Activated CD8-positive, alpha-beta memory T cell treated with anti-CD3 and anti-CD28 coated beads, Interleukin-2, amount 50 U/mL, for 1 hour (primary cell): ENCODE measurements around the gene RASD2.

ENCODE experiments used
- DNase-seq: peaks from one replicate; pipeline ENCODE4 v3.0.0-alpha.2; 2020; ENCODE audit errors: extremely low read depth

RASD2 gene

DNA sequence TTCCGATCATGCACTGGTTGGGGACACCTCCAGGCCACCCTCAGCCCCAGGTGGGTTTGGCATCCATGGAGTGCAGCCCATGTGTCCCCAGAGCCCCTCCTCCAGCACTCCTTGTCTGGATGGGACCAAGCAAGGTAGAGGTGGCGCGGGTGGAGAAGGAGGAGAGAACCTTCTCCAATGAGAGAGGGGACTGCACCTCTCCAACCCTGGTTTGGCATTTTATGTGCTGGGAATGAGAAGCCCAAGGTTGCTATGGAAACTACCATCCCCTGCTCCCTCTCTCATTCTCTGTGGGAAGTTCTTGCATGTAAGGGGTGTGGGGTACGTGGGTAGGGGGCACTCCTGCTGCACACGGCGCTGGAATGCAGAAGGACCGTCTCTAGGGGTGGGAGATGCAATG is 21.8 kb upstream of the RASD2 start:
- DNase-seq, result no peak

DNA sequence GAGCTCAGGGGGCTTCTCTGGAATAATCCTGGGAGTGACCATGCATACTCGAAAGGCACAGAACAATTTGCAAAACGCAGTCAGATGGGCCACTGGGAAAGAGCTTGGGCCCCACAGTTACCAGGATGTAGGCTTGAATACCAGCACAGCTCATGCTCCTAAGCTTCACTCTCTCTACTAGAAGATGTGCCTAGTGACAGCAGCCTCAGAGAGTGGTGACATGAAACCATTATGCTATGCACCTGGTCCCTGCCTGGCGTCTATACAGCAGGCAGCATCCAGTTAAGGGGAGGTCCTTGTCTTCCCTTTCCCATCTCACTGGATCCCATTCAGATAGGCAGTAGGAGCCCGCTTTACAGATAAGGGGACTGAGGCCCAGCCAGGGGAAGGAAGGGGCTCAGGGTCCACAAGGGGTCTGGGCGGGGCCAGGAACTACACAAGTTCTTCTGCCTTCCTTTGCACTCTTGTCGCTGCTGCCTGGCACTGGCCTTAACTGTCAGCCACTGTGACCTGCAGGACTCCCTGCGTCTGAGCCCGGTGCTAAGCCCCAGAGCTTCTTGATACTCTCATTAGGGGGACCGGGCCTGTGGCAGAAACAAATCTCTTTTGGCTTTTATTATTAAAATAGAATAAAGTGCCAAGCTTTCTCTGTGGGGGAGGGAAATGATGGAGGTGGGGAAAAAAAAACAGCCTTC is 21.2 kb upstream of the RASD2 start:
- DNase-seq, result no peak

DNA sequence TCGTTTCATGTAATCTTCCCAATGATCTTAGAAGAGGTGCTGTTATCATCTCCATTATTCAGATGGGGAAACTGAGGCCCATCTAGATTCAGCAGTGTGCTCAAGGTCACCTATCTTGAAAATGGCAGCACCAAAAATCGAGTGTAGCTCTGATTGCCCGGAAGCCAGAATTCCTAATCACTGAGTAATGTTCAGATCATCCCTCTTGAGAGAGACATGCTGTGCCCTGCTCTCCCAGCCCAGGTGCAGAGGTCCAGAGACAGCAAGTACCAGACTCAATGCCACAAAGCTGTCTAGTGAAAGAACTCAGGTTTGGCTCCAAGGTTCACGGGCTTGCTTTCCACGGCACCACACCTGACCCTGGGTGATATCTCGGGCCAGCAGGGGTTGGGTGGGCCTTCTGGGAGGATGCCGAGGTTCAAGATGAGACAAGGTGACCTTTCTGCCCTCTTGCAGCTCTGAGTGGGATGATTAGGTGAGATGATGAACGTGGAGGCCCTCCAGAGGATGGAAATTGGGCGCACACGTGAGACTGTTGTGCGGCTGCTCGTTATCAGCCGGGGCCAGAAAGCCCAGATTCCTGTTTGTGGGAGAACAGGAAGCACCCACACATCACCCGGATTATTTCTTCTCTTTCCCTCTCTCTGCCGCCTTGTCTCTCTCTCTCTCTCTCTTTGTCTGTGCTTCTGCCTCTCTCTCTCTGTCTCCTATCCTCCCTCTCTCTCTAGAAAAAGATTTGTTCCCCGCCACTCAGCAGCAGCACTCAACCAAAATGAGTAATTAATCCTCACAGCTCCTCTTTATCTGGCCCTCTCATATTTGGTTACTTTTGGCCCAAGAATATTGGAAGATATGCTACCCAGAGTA is 19.0 kb upstream of the RASD2 start:
- no peak for DNase-seq

DNA sequence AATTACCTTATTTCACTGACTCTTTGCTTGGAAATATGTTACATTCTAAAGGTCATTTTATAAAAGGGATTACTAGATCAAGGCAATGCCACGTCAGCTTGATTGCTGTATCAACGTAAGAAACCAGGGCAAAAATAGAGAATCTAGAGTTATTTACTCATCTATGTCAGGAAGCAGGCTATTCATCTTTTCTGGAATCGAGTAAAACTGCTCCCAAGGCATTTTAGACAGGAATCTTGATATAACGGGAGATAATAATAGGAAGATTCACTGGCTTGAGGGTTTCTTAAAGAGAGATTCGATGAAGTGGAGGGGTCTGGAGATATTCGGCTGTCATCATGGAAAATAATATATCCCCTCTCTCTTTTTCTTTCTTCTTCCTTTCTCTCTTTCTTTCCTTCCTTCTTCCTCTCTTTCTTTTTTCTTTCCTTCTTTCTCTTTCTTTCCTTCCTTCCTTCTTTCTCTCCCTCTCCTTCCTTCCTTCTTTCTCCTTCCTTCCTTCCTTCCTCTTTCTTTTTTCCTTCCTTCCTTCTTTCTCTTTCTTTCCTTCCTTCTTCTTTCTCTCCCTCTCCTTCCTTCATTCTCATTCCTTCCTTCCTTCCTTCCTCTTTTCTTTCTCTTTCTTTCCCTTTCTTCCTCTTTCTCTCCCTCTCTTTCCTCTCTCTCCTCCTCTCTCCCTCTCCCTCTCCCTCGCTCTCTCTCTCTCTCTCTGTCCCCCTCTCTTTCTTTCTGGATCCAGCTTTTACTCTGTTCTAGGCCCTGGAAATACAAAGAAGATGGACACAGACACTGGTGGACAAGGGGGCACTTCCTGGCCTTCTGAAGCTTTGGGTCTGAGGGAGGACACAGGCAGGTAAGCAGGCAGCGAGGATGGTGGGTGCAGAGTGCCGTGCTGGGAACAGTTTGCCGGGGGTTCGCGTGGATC is 18.1 kb upstream of the RASD2 start:
- DNase-seq, result no peak

DNA sequence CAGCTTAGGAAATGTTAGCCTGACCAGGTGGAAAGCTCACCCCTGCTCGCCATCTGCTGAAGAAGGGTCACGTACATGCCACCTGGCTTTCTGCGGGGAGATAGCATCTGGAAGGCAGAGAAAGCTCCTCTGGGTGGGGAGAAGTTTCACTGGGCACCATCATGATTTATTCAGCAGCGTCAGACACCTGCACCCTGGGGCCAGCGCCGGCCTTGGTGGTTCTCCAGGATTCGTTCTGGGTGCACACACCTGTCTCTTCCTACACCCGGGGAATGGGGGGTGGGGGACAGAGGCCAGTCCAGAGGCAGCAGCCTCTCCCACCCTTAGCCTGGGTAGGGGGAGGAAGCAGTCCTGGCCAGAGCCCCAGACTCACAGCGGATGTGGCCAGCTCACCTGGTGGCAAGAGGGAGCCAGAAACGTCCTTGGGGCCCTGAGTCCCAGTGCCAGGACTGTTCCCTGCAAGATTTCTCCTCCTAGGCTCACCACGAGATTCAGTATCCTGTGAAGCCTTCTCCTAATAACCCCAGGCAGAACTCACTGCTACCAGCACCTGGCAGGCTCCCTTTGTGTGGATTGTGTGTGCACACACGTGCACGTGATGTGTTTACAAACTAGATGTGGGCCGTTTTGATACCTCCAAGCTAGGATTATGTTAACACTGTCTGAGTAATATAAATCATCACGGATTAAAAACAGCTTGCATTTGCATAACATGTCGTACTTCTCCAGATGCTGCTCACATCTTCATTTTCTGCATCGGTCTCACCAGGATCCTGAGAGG is 17.3 kb upstream of the RASD2 start:
- no peak for DNase-seq

DNA sequence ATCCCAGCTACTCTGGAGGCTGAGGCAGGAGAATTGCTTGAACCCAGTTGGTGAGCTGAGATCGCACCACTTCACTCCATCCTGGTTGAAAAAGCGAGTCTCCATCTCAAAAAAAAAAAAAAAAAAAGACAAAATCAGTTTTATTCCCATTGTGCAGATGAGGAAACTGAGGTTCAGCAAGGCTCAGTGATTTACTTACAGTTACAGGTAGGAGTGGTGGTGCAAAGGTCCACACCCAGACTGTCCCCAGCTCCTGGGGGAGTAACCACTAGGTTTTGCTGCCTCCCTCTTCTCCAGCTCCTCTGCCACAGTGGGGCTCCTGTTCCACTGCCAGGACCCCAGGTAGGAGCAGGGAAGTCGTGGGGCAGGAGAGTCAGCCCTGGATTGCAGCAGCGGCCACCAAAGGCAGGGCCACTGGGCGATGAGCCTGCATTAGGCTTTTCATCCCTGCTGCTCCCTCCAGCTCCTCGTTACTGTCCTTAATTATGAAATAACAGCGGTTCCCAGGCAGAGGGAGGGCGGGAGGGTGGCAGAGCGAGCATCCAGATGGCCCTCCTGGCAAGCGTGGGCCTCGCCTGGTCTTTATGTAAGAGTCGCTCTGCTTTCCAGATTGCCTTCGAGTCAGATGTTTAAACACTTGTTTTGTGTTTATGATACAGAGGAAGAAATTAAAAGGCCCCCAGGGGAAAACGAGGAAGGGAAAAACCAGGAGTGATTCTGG is 15.5 kb upstream of the RASD2 start:
- no peak for DNase-seq

DNA sequence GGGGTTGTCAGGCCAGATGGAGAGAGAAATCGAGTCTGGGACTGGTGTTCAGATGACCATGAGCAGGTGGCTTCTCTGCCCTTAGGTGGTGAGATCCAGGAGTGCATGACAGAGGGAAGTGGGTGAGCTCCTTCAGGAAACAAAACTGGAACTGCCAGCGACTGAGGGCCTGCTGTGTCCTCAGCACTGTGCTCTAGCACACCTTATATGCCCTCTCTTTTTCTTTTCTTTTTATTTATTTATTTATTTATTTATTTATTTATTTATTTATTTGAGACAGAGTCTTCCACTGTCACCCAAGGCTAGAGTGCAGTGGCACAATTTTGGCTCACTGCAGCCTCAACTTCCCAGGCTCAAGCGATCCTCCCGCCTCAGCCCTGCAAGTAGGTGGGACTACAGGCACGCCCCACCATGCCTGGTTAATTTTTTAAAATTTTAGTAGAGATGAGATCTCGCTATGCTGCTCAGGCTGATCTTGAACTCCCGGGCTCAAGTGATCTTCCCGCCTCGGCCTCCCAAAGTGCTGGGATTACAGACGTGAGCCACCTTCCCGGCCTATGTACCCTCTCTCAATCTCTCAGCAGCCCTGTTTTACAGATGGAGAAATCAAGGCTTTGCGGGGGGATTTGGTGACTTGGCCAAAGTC is 14.8 kb upstream of the RASD2 start:
- no peak for DNase-seq

DNA sequence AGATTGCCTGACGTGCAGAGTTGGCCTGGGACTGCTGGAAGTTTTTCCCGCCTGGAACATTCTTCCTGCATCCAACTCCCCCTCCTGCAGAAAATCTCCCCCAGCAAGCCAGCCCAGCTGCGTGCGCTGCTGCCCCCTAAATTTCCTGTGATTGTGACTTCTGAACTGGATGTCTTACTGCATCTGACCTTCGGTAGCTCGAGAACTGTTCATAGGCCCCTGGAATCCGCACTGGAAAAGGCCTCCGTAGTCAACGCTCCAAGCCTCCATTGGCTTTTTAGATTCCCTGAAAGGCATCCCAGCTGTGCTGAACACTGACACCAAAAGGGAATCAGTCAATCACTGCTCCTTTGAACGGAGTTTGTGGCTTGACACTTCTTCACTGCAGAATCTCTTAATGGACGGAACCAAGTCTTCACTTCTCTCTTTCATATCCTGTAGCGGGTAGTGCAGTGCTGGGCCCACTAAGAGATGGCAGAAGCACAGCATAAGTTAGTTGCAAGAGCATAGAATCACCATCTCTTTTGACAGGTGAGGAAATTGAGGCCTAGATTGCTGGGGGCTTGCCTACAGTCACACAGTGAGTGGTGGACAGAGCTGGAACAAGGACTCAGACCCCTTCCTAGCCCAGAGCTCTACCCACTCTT is 14.2 kb upstream of the RASD2 start:
- no peak for DNase-seq

DNA sequence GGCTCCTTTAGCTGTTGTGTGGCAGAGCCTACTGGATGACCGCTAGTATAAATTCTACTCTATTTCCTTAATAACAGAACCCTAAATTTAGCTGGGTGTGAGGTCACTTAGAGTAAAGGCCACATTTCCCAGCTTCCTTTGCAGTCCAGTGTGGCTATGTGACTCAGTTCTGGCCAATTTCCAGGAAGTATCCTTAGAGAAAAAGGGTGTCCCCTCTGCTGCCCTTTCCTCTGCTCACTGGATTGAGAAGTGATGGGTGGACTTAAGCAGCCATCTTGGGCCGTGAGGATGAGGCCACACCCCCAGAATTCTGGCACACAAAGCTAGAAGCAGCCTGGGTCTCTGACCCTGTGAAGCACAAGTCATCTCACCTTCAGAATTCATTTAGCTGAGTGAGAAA is 11.7 kb upstream of the RASD2 start:
- DNase-seq, result no peak

DNA sequence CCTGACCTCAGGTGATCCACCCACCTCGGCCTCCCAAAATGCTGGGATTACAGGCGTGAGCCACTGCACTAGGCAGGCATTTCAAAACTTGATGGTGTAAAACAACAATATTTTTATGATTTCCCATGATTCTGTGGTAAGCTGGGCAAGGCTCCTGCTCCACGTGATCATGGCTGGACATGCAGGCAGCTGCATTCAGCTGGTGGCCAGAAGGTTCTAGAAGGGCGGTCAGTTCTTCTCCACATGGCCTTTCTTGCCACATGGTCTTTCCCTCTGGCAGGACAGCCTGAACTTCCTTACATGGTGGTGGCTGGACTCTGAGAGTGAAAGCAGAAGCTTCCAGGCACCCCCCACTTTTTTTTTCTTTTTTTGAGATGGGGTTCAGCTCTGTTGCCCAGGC is 9.9 kb upstream of the RASD2 start:
- no peak for DNase-seq

DNA sequence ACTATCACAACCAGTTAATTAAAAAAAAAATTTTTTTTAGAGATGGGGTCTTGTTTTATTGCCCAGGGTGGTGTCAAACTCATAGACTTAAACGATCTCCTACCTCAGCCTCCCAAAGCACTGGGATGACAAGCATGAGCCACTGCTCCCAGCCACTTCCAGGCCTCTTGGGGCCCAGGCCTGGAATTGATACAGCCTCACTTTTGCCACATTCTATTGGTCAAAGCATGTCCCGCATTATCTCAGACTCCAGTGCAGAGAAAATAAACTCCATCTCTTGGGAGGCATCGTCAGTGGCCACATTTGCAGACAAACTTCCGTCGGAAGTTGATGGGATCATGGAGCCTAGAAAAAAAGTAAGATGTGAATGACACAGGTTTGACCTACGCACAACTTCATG is 9.4 kb upstream of the RASD2 start:
- DNase-seq, result no peak

DNA sequence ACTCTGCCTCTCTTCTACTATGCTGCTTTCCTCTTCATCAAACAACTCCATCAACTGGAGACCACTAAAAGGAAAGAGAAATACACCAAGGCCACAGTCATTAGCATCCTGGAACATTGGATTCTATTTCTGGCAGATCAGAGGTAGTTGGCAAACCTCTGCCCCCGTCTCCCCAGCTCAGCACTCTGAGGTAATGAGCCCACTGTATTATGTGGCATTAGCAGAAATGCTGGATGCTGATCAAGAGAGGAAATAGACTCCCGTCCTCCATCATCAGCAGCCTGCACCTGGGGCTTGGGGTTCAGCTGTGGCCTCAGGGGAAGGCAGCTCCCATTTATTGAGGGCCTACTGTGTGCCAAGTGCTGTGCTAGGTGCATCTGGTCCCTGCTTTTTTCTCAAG is 9.0 kb upstream of the RASD2 start:
- DNase-seq, result no peak

DNA sequence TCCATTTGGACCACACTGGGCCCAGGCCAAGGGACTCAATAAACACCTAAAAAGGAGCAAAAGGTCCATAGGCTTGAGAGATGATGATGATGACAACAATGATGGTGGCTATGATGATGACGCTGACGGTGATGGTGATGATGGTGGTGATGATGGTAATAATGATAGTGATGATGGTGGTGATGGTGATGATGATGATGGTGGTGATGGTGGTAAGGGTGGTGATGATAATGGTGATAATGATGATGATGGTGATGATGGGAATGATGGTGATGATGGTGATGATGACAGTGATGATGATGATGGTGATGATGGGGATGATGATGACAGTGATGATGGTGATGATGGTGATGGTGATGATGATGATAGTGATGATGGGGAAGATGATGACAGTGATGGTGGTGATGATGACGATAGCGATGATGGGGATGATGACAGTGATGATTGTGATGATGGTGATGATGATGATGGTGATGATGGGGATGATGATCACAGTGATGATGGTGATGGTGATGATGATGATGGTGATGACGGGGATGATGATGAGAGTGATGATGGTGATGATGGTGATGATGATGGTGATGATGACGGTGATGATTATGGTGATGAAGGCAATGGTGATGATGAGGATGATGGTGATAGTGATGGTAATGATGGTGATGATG is 7.1 kb upstream of the RASD2 start:
- no peak for DNase-seq

DNA sequence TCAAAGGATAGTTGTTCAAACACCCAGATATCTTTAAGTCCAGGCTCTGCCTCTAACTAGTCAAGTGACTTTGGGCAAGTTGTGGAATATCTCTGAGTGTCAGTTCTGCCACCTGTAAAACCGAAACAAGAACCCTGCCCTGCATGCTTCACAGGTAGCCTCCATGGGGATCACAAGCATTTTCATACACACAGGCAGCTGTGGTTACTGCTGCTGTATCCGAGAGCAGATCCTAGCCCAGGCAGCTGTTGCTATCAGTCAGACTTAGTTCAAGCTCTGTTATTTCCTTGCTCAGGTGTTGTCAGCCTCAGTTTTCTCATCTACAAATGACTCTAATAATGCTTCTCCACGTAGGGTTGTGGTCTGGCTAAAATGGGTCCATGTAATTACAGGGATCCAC is 6.5 kb upstream of the RASD2 start:
- DNase-seq, result no peak

DNA sequence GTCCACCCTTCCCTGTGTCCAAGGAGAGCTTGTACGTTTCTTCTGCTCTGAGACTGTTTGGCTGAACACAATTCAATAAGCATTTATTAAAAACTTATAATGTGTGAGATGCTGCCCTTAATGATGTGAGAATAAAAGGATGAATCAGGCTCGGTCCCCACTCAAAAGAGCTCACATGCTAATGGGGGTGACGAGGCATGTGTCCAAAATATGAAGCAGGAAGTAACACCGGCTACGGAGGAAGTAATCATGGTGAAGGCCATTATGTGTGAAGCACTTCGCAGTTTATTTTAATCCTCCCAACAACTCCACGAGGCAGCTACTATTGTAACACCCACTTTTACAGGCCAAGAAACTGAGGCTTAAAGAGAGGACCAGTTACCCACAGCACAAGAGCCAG is 3.4 kb upstream of the RASD2 start:
- DNase-seq, result no peak

DNA sequence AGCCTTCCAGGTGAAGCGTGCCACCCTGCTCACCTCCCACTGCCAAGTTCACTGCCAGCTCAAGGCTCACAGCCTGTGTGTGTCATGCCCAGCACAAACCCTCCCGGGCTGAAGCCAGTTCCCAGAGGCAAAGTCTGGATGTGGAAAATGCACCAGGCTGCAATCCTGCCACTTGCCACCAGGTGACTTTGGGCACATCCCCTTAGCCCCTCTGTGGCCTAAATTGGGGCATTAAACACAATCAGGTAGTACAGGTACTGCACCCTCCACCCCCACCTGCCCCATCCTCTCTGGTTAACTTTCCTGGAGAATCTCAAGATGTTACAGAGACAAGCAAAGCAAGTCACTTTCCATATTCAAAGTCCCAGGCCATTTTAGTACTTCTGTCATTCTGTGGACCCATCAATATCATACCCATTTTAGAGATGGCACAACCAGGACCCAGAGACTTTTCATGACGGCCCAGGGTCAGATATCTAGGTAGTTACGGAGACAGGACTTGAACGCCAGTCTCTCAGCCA is 1.8 kb upstream of the RASD2 start:
- DNase-seq, result no peak

DNA sequence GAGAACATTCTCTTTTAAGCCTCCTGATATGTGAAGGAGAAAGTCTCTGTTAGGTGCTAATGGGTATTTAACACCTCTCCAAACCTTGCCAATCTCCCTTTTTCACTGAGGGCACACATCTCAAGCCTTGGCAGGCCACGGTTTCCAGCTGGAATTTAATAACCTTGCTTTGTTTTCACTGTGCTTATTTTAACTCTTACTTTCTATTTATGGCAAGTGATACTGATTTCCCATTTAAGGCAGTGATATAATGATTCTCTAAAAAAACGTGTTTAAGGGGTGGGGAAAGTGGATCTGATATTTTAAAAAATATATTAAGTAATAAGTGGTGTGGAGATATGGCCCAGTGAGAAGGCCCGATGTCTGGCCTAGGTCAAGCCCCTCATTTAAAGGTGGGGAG is 1.1 kb upstream of the RASD2 start:
- no peak for DNase-seq

DNA sequence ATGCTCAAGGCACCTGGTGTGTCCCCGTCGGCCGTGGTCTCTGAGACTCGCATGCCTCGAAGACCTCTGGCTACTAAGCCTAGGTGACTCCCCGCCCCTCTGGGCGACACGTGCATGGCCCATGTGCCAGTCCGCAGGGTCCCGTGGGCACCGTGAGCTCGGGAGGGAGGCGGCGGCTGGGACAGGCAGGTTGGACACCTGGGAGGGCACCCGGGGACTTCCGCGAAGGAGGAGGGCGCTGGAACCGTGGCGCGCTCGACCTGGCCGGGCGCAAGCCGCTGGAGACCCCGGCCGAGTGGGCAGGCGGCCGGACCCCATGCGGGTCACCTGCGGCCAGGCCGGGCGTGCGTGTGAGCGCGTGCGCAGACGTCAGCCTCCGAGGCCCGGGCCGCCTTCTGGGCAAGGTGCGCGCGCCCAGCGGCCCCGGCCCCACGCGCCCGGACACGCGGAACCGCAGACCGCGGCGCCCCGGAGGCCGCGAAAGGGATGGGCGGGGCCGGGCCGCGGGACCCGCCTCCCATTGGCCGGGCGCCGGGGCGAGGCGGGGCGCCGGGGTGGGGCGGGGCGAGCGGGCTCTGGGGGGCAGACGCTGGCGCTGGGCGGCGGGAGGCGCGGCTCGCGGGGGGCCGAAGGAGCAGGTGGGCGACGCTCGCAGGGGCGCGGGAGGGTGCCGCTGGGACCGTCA is 579 bp upstream of the RASD2 start:
- no peak for DNase-seq
